Measurements from ENCODE around the gene ARID3A. TPM values are rescaled to one million over a fixed set of nuclear protein-coding genes. Genes with fewer than 3 reads are reported as not detected.

Gene ARID3A
- polyA plus RNA-seq, 2 donors, result 1.3 to 5.2 TPM

- 90 to 91% methylated on average over 28 to 36 of the region's 36 CpGs for WGBS, 2 donors
- Histone ChIP-seq H3K4me1 (ENCODE audit: control insufficient read depth in 2 of 2, insufficient read depth in 2 of 2, low read length in 1 of 2) (peaks cover 15 to 17% of the 10 kb centered on the region in 2 donors), H3K27ac (ENCODE audit: low read depth in 2 of 2, low read length in 1 of 2) (no peak overlapping the region), H3K27me3 (ENCODE audit: control insufficient read depth in 1 of 2, insufficient read depth in 2 of 2, low read length in 2 of 2) (no peaks in the 10 kb centered on the region), H3K9me3 (ENCODE audit: control insufficient read depth in 2 of 2, insufficient read depth in 1 of 2, low read depth in 1 of 2, low read length in 1 of 2) (no peaks in the 10 kb centered on the region), H3K36me3 (ENCODE audit: control insufficient read depth in 2 of 2, insufficient read depth in 2 of 2, low read length in 1 of 2) (peaks cover 4 to 57% of the 10 kb centered on the region in 2 donors), H3K4me3 (ENCODE audit: low read depth in 1 of 2, low read length in 2 of 2) (no peak overlapping the region)
These were observed 86.0 kb downstream of the ARID3A start for GRCh38 chr19:1011831-1012333.

GRCh38 chr19:1012334-1012733 lies 86.5 kb downstream of the ARID3A start:
- Histone ChIP-seq H3K9me3 (ENCODE audit: control insufficient read depth in 2 of 2, insufficient read depth in 1 of 2, low read depth in 1 of 2, low read length in 1 of 2) (no peaks in the 10 kb centered on the region), H3K27me3 (ENCODE audit: control insufficient read depth in 1 of 2, insufficient read depth in 2 of 2, low read length in 2 of 2) (no peaks in the 10 kb centered on the region), H3K4me1 (ENCODE audit: control insufficient read depth in 2 of 2, insufficient read depth in 2 of 2, low read length in 1 of 2) (peaks cover 19 to 22% of the 10 kb centered on the region in 2 donors), H3K36me3 (ENCODE audit: control insufficient read depth in 2 of 2, insufficient read depth in 2 of 2, low read length in 1 of 2) (peaks cover 4 to 55% of the 10 kb centered on the region in 2 donors), H3K4me3 (ENCODE audit: low read depth in 1 of 2, low read length in 2 of 2) (no peak overlapping the region), H3K27ac (ENCODE audit: low read depth in 2 of 2, low read length in 1 of 2) (no peak overlapping the region)
- WGBS, 2 donors, result 92 to 93% methylated on average over 17 to 18 of the region's 18 CpGs

- Histone ChIP-seq H3K27me3 (ENCODE audit: control insufficient read depth in 1 of 2, insufficient read depth in 2 of 2, low read length in 2 of 2) (no peaks in the 10 kb centered on the region), H3K9me3 (ENCODE audit: control insufficient read depth in 2 of 2, insufficient read depth in 1 of 2, low read depth in 1 of 2, low read length in 1 of 2) (no peaks in the 10 kb centered on the region), H3K4me1 (ENCODE audit: control insufficient read depth in 2 of 2, insufficient read depth in 2 of 2, low read length in 1 of 2) (peaks cover 26 to 31% of the 10 kb centered on the region in 2 donors), H3K4me3 (ENCODE audit: low read depth in 1 of 2, low read length in 2 of 2) (no peak overlapping the region), H3K27ac (ENCODE audit: low read depth in 2 of 2, low read length in 1 of 2) (no peak overlapping the region), H3K36me3 (ENCODE audit: control insufficient read depth in 2 of 2, insufficient read depth in 2 of 2, low read length in 1 of 2) (peaks cover 4 to 59% of the 10 kb centered on the region in 2 donors)
- WGBS, 2 donors, result 92 to 95% methylated on average over 10 of the region's 10 CpGs
These were observed 87.4 kb downstream of the ARID3A start for GRCh38 chr19:1013218-1013617.

- no peaks in the 10 kb centered on the region for H3K9me3 ChIP-seq (ENCODE audit: control insufficient read depth in 2 of 2, insufficient read depth in 1 of 2, low read depth in 1 of 2, low read length in 1 of 2)
- H3K4me1 ChIP-seq (ENCODE audit: control insufficient read depth in 2 of 2, insufficient read depth in 2 of 2, low read length in 1 of 2), result peaks cover 32 to 37% of the 10 kb centered on the region in 2 donors
- no peak overlapping the region for H3K27ac ChIP-seq (ENCODE audit: low read depth in 2 of 2, low read length in 1 of 2)
- H3K27me3 ChIP-seq (ENCODE audit: control insufficient read depth in 1 of 2, insufficient read depth in 2 of 2, low read length in 2 of 2), result no peaks in the 10 kb centered on the region
- WGBS, 2 donors, result 85 to 90% methylated on average over 47 to 49 of the region's 49 CpGs
- H3K36me3 ChIP-seq (ENCODE audit: control insufficient read depth in 2 of 2, insufficient read depth in 2 of 2, low read length in 1 of 2), result peaks cover 4 to 55% of the 10 kb centered on the region in 2 donors
- H3K4me3 ChIP-seq (ENCODE audit: low read depth in 1 of 2, low read length in 2 of 2), result no peak overlapping the region
These were observed 88.6 kb downstream of the ARID3A start for GRCh38 chr19:1014161-1015060.

- WGBS, 2 donors, result 78 to 83% methylated on average over 29 of the region's 29 CpGs
- no peaks in the 10 kb centered on the region for H3K27me3 ChIP-seq (ENCODE audit: control insufficient read depth in 1 of 2, insufficient read depth in 2 of 2, low read length in 2 of 2)
- peak overlapping the region in 1 of 2 donors; percentile 98 for H3K27ac ChIP-seq (ENCODE audit: low read depth in 2 of 2, low read length in 1 of 2)
- peaks cover 0 to 3% of the 10 kb centered on the region in 2 donors for H3K9me3 ChIP-seq (ENCODE audit: control insufficient read depth in 2 of 2, insufficient read depth in 1 of 2, low read depth in 1 of 2, low read length in 1 of 2)
- H3K36me3 ChIP-seq (ENCODE audit: control insufficient read depth in 2 of 2, insufficient read depth in 2 of 2, low read length in 1 of 2), result peaks cover 4 to 47% of the 10 kb centered on the region in 2 donors
- H3K4me3 ChIP-seq (ENCODE audit: low read depth in 1 of 2, low read length in 2 of 2), result no peak overlapping the region
- H3K4me1 ChIP-seq (ENCODE audit: control insufficient read depth in 2 of 2, insufficient read depth in 2 of 2, low read length in 1 of 2), result peaks cover 38 to 42% of the 10 kb centered on the region in 2 donors
These were observed 89.4 kb downstream of the ARID3A start for GRCh38 chr19:1015061-1015781.

- peaks cover 0 to 3% of the 10 kb centered on the region in 2 donors for H3K9me3 ChIP-seq (ENCODE audit: control insufficient read depth in 2 of 2, insufficient read depth in 1 of 2, low read depth in 1 of 2, low read length in 1 of 2)
- peak overlapping the region; percentile 84 to 98 for H3K27ac ChIP-seq (ENCODE audit: low read depth in 2 of 2, low read length in 1 of 2)
- H3K27me3 ChIP-seq (ENCODE audit: control insufficient read depth in 1 of 2, insufficient read depth in 2 of 2, low read length in 2 of 2), result no peaks in the 10 kb centered on the region
- H3K4me3 ChIP-seq (ENCODE audit: low read depth in 1 of 2, low read length in 2 of 2), result no peak overlapping the region
- WGBS, 2 donors, result 46 to 56% methylated on average over 31 of the region's 31 CpGs
- peaks cover 4 to 39% of the 10 kb centered on the region in 2 donors for H3K36me3 ChIP-seq (ENCODE audit: control insufficient read depth in 2 of 2, insufficient read depth in 2 of 2, low read length in 1 of 2)
- H3K4me1 ChIP-seq (ENCODE audit: control insufficient read depth in 2 of 2, insufficient read depth in 2 of 2, low read length in 1 of 2), result peaks cover 38 to 43% of the 10 kb centered on the region in 2 donors
These were observed 90.2 kb downstream of the ARID3A start for GRCh38 chr19:1015782-1016646.

GRCh38 chr19:1016647-1017114 lies 90.8 kb downstream of the ARID3A start:
- peaks cover 0 to 3% of the 10 kb centered on the region in 2 donors for H3K9me3 ChIP-seq (ENCODE audit: control insufficient read depth in 2 of 2, insufficient read depth in 1 of 2, low read depth in 1 of 2, low read length in 1 of 2)
- H3K36me3 ChIP-seq (ENCODE audit: control insufficient read depth in 2 of 2, insufficient read depth in 2 of 2, low read length in 1 of 2), result peaks cover 0 to 35% of the 10 kb centered on the region in 2 donors
- 29 to 45% methylated on average over 12 of the region's 12 CpGs for WGBS, 2 donors
- H3K27ac ChIP-seq (ENCODE audit: low read depth in 2 of 2, low read length in 1 of 2), result peak overlapping the region; percentile 84 to 98
- H3K27me3 ChIP-seq (ENCODE audit: control insufficient read depth in 1 of 2, insufficient read depth in 2 of 2, low read length in 2 of 2), result no peaks in the 10 kb centered on the region
- H3K4me3 ChIP-seq (ENCODE audit: low read depth in 1 of 2, low read length in 2 of 2), result peak overlapping the region; percentile 9 to 23
- peaks cover 38 to 43% of the 10 kb centered on the region in 2 donors for H3K4me1 ChIP-seq (ENCODE audit: control insufficient read depth in 2 of 2, insufficient read depth in 2 of 2, low read length in 1 of 2)

- 43 to 47% methylated on average over 24 of the region's 24 CpGs for WGBS, 2 donors
- Histone ChIP-seq H3K4me3 (ENCODE audit: low read depth in 1 of 2, low read length in 2 of 2) (peak overlapping the region; percentile 9 to 23), H3K27ac (ENCODE audit: low read depth in 2 of 2, low read length in 1 of 2) (peak overlapping the region; percentile 84 to 98), H3K4me1 (ENCODE audit: control insufficient read depth in 2 of 2, insufficient read depth in 2 of 2, low read length in 1 of 2) (peaks cover 38 to 43% of the 10 kb centered on the region in 2 donors), H3K9me3 (ENCODE audit: control insufficient read depth in 2 of 2, insufficient read depth in 1 of 2, low read depth in 1 of 2, low read length in 1 of 2) (peaks cover 0 to 3% of the 10 kb centered on the region in 2 donors), H3K36me3 (ENCODE audit: control insufficient read depth in 2 of 2, insufficient read depth in 2 of 2, low read length in 1 of 2) (peaks cover 0 to 29% of the 10 kb centered on the region in 2 donors), H3K27me3 (ENCODE audit: control insufficient read depth in 1 of 2, insufficient read depth in 2 of 2, low read length in 2 of 2) (no peaks in the 10 kb centered on the region)
These were observed 91.5 kb downstream of the ARID3A start for GRCh38 chr19:1017115-1017905.

Data from esophagus (tissue), 2 donors.